ENCODE results near the gene CNOT6. TPM values are rescaled to one million over a fixed set of nuclear protein-coding genes. Genes with fewer than 3 reads are reported as not detected.

The CNOT6 gene
- total and polyA plus RNA-seq, 4 donors, result 8.7 to 51.1 (median 14.8) TPM

- ATAC-seq (ENCODE audit: insufficient read depth, low FRiP score), result no peak
- no peak overlapping the region for H3K27ac ChIP-seq (ENCODE audit: low read depth in 1 of 2, low read length in 1 of 2)
- H3K9ac ChIP-seq (ENCODE audit: insufficient read depth in 1 of 2, low read length in 2 of 2), result no peak overlapping the region
- H3K9me3 ChIP-seq (ENCODE audit: control insufficient read depth in 4 of 4, insufficient read depth in 3 of 4, low read length in 3 of 4), result peaks cover 0 to 3% (median 0%) of the 10 kb centered on the region in 4 donors
- no peak for TF ChIP-seq CTCF (IDR thresholded peaks at IDR 0.05; ENCODE audit: control extremely low read depth, extremely low read depth)
- H3K4me3 ChIP-seq, result no peak overlapping the region
- H3K36me3 ChIP-seq (ENCODE audit: control insufficient read depth in 4 of 4, insufficient read depth in 4 of 4, low read length in 4 of 4), result no peaks in the 10 kb centered on the region
- 3 to 5% methylated on average over 36 to 44 of the region's 44 CpGs for WGBS, 2 donors
- peak in 1 of 3 donors; percentile 13 for DNase-seq
- H3K4me1 ChIP-seq (ENCODE audit: control insufficient read depth in 5 of 5, insufficient read depth in 5 of 5, low read length in 5 of 5), result peaks cover 0 to 17% (median 0%) of the 10 kb centered on the region in 5 donors
- peaks cover 4 to 23% (median 12%) of the 10 kb centered on the region in 3 donors for H3K27me3 ChIP-seq (ENCODE audit: control insufficient read depth in 3 of 3, insufficient read depth in 3 of 3, low read length in 2 of 3)
These were observed 95.8 kb downstream of the CNOT6 start for GRCh38 chr5:180589771-180590542.

GRCh38 chr5:180590543-180591310 lies 96.5 kb downstream of the CNOT6 start:
- TF ChIP-seq CTCF (IDR thresholded peaks at IDR 0.05; ENCODE audit: control extremely low read depth, extremely low read depth), result no peak
- Histone ChIP-seq H3K9ac (ENCODE audit: insufficient read depth in 1 of 2, low read length in 2 of 2) (no peak overlapping the region), H3K27ac (ENCODE audit: low read depth in 1 of 2, low read length in 1 of 2) (no peak overlapping the region), H3K9me3 (ENCODE audit: control insufficient read depth in 4 of 4, insufficient read depth in 3 of 4, low read length in 3 of 4) (peaks cover 0 to 3% (median 0%) of the 10 kb centered on the region in 4 donors), H3K4me3 (peak overlapping the region; percentile 10), H3K27me3 (ENCODE audit: control insufficient read depth in 3 of 3, insufficient read depth in 3 of 3, low read length in 2 of 3) (peaks cover 4 to 23% (median 12%) of the 10 kb centered on the region in 3 donors), H3K36me3 (ENCODE audit: control insufficient read depth in 4 of 4, insufficient read depth in 4 of 4, low read length in 4 of 4) (no peaks in the 10 kb centered on the region), H3K4me1 (ENCODE audit: control insufficient read depth in 5 of 5, insufficient read depth in 5 of 5, low read length in 5 of 5) (peaks cover 0 to 17% (median 0%) of the 10 kb centered on the region in 5 donors)
- ATAC-seq (ENCODE audit: insufficient read depth, low FRiP score) (no peak), DNase-seq (peak in 1 of 3 donors; percentile 20)
- WGBS, 2 donors, result 3% methylated on average over 54 to 63 of the region's 63 CpGs

- DNase-seq, result peak in 1 of 3 donors; percentile 38
- peak within 1 kb of the TSS; percentile 10 for H3K4me3 ChIP-seq
- no peaks in the 10 kb centered on the region for H3K36me3 ChIP-seq (ENCODE audit: control insufficient read depth in 4 of 4, insufficient read depth in 4 of 4, low read length in 4 of 4)
- peaks cover 4 to 23% (median 12%) of the 10 kb centered on the region in 3 donors for H3K27me3 ChIP-seq (ENCODE audit: control insufficient read depth in 3 of 3, insufficient read depth in 3 of 3, low read length in 2 of 3)
- TF ChIP-seq CTCF (IDR thresholded peaks at IDR 0.05; ENCODE audit: control extremely low read depth, extremely low read depth), result no peak
- ATAC-seq (ENCODE audit: insufficient read depth, low FRiP score), result no peak
- H3K27ac ChIP-seq (ENCODE audit: low read depth in 1 of 2, low read length in 1 of 2), result no peak within 1 kb of the TSS
- H3K4me1 ChIP-seq (ENCODE audit: control insufficient read depth in 5 of 5, insufficient read depth in 5 of 5, low read length in 5 of 5), result peaks cover 0 to 17% (median 0%) of the 10 kb centered on the region in 5 donors
- no peak within 1 kb of the TSS for H3K9ac ChIP-seq (ENCODE audit: insufficient read depth in 1 of 2, low read length in 2 of 2)
- 2 to 5% methylated on average over 31 to 60 of the region's 60 CpGs for WGBS, 2 donors
- H3K9me3 ChIP-seq (ENCODE audit: control insufficient read depth in 4 of 4, insufficient read depth in 3 of 4, low read length in 3 of 4), result peaks cover 0 to 3% (median 0%) of the 10 kb centered on the region in 4 donors
These were observed 97.2 kb downstream of the CNOT6 start, which contains the start of gene SCGB3A1 for GRCh38 chr5:180591311-180591887. Gene SCGB3A1, minus strand, starts transcription at chr5:180591499. Its CDS starts 37 bp downstream, at chr5:180591462.

All from lung (tissue), 12 donors.